HepG2 (cell line): Measurements from ENCODE around the gene SAC3D1. TPM values are rescaled to one million over a fixed set of nuclear protein-coding genes. Genes with fewer than 3 reads are reported as not detected.

Experiments
- ASH2L ChIP-seq: fragments of 300-600, 200-600 bp; sonication (generic); IDR thresholded peaks from 2 replicates; pipeline ENCODE4 v1.7.0; 2017; ENCODE audit warnings: low read depth, mild to moderate bottlenecking, moderate library complexity, mixed read lengths, low read length; ENCODE audit not compliant: insufficient read length
- GABPA ChIP-seq, 2 experiments: IDR thresholded peaks; 2 replicates each; pipeline ENCODE4 v1.6.1; 2011 to 2016; ENCODE audit warnings: low read depth in 2 of 2, low read length in 1 of 2, missing biosample characterization in 1 of 2, missing genetic modification characterization in 1 of 2
- GATA4 ChIP-seq: sonication (generic); IDR thresholded peaks from 2 replicates; pipeline ENCODE4 v1.6.1; 2016; ENCODE audit warnings: antibody characterized with exemption, low read depth, borderline replicate concordance
- HOXA3 ChIP-seq: sonication (generic); formaldehyde crosslinking; IDR thresholded peaks from 2 replicates; pipeline ENCODE4 v1.5.0; 2020; ENCODE audit warnings: missing genetic modification reagents
- JARID2 ChIP-seq: sonication (generic); formaldehyde crosslinking; IDR thresholded peaks from 2 replicates; pipeline ENCODE4 v1.8.1; 2023; ENCODE audit warnings: missing genetic modification reagents, inconsistent platforms; ENCODE audit not compliant: insufficient replicate concordance
- KDM1A ChIP-seq: IDR thresholded peaks from 2 replicates; pipeline ENCODE4 v1.6.1; 2016; ENCODE audit warnings: missing compliant biosample characterization
- KLF11 ChIP-seq: IDR thresholded peaks from 2 replicates; pipeline ENCODE4 v1.6.1; 2016; ENCODE audit warnings: missing compliant biosample characterization
- NFE2 ChIP-seq: sonication (generic); formaldehyde crosslinking; IDR thresholded peaks from 2 replicates; pipeline ENCODE4 v1.4.0; 2020; ENCODE audit warnings: missing genetic modification reagents
- PITX1 ChIP-seq: sonication (generic); formaldehyde crosslinking; IDR thresholded peaks from 2 replicates; pipeline ENCODE4 v1.5.1; 2020; ENCODE audit warnings: mild to moderate bottlenecking, missing genetic modification reagents
- POGZ ChIP-seq: sonication (generic); formaldehyde crosslinking; IDR thresholded peaks from 2 replicates; pipeline ENCODE4 v1.4.0; 2020; ENCODE audit warnings: mild to moderate bottlenecking, missing genetic modification reagents
- RARA ChIP-seq: IDR thresholded peaks from 2 replicates; pipeline ENCODE4 v1.6.1; 2016; ENCODE audit warnings: missing genetic modification reagents, missing compliant biosample characterization
- STAG1 ChIP-seq: sonication (generic); formaldehyde crosslinking; IDR thresholded peaks from 2 replicates; pipeline ENCODE4 v1.4.0; 2020; ENCODE audit warnings: missing genetic modification reagents
- WIZ ChIP-seq: sonication (generic); formaldehyde crosslinking; IDR thresholded peaks from 2 replicates; pipeline ENCODE4 v1.5.1; 2020; ENCODE audit warnings: mild to moderate bottlenecking, missing genetic modification reagents
- ZBTB20 ChIP-seq: sonication (generic); formaldehyde crosslinking; IDR thresholded peaks from 2 replicates; pipeline ENCODE4 v1.8.1; 2023; ENCODE audit warnings: missing genetic modification reagents, low read depth, mild to moderate bottlenecking, borderline replicate concordance
- ZC3H4 ChIP-seq: sonication (generic); formaldehyde crosslinking; IDR thresholded peaks from 2 replicates; pipeline ENCODE4 v1.4.0; 2020; ENCODE audit warnings: missing genetic modification reagents, borderline replicate concordance
- ZMYM2 ChIP-seq: sonication (generic); formaldehyde crosslinking; IDR thresholded peaks from 2 replicates; pipeline ENCODE4 v1.8.0; 2022; ENCODE audit warnings: mild to moderate bottlenecking, missing genetic modification reagents
- ZNF143 ChIP-seq: sonication (generic); formaldehyde crosslinking; IDR thresholded peaks from 2 replicates; pipeline ENCODE4 v1.4.0; 2020; ENCODE audit warnings: missing genetic modification reagents
- ZNF331 ChIP-seq: sonication (generic); formaldehyde crosslinking; IDR thresholded peaks from 2 replicates; pipeline ENCODE4 v1.4.0; 2020; ENCODE audit warnings: missing genetic modification reagents
- ZNF572 ChIP-seq: sonication (generic); formaldehyde crosslinking; IDR thresholded peaks from 2 replicates; pipeline ENCODE4 v1.5.1; 2020; ENCODE audit warnings: mild to moderate bottlenecking, missing genetic modification reagents
- ZNF839 ChIP-seq: sonication (generic); formaldehyde crosslinking; IDR thresholded peaks from 2 replicates; pipeline ENCODE4 v1.4.0; 2020; ENCODE audit warnings: missing genetic modification reagents, mild to moderate bottlenecking, borderline replicate concordance
- ZNF841 ChIP-seq: sonication (generic); formaldehyde crosslinking; IDR thresholded peaks from 2 replicates; pipeline ENCODE4 v1.8.1; 2023; ENCODE audit warnings: missing genetic modification reagents, borderline replicate concordance
- polyA plus RNA-seq, 8 experiments: library from polyadenylated mRNA; depleted of rRNA in 3 of 8; stranded (reverse) in 7 of 8; unstranded in 1 of 8; fragments of >200 nt; fragmentation: Illumina TruSeq in 4 of 8; extraction: Trizol in 4 of 8; gene quantifications; 2 replicates each; pipeline versions ENCODE4 v1.2.1 to v1.2.3, GENCODE V29; 2011 to 2016; ENCODE audit warnings: low read depth in 4 of 8, missing spikeins in 1 of 8, mixed read lengths in 1 of 8; ENCODE audit not compliant: insufficient read depth in 1 of 8
- total RNA-seq, 5 experiments: library from RNA; depleted of rRNA; stranded (reverse); fragments of >200 nt; fragmentation: Illumina TruSeq; extraction: Trizol; gene quantifications; 2 replicates each; pipeline ENCODE4 v1.2.3, GENCODE V29; 2016; ENCODE audit warnings: low read depth in 1 of 5
- TF ChIP-seq, protein P1 (sequence below): IDR thresholded peaks from 2 replicates; pipeline ENCODE4 v1.6.1; 2016; ENCODE audit warnings: missing compliant biosample characterization, missing genetic modification reagents, borderline replicate concordance
- TF ChIP-seq, protein P2 (sequence below): sonication (generic); formaldehyde crosslinking; IDR thresholded peaks from 2 replicates; pipeline ENCODE4 v1.4.0; 2020; ENCODE audit warnings: missing genetic modification reagents
- TF ChIP-seq, protein P3 (sequence below): sonication (generic); formaldehyde crosslinking; IDR thresholded peaks from 2 replicates; pipeline ENCODE4 v1.5.0; 2020; ENCODE audit warnings: missing genetic modification reagents
- TF ChIP-seq, protein P4 (sequence below): sonication (generic); formaldehyde crosslinking; IDR thresholded peaks from 2 replicates; pipeline ENCODE4 v1.5.0; 2020; ENCODE audit warnings: missing genetic modification reagents, mild to moderate bottlenecking, borderline replicate concordance
- TF ChIP-seq, protein P5 (sequence below): sonication (generic); formaldehyde crosslinking; IDR thresholded peaks from 2 replicates; pipeline ENCODE4 v1.8.0; 2023; ENCODE audit warnings: mild to moderate bottlenecking, missing genetic modification reagents

The SAC3D1 gene
- total and polyA plus RNA-seq, 2 of the 13 experiments (the other 11 are each of a cell fraction or from before 2014, with no cell fraction given), result 7.4 to 36.3 TPM

DNA sequence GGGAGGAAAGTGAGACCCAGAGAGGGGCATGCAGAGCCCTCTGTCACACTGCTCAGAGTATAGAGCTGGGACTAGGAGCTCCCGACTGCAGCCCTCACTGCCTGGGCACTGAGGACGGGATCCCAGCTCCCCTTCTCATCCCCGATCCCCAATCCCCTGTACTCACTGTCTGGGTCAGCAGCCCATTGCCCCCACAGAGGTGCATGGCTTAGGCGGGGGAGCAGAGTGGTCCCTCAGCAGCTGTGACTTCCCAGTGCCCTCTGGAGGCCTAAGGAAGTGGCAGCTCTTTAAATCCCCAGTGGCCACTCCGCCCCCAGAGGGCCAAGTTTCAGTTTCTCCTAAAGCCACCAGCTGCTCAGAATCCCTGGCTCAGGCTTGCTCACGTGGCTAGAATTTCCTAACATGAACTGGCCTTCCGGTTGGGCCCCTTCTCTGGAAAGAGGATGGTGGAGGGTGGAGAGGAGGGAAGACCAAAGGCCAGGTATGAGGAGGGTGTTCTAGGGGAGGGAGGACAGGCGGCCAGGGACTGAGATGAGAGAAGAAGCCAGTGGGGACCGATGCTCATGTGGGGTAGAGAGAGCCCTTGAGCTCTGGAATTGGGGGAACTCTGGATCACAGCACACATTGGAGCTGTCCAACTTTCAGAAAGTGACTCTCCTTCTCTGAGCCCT, 44.2 kb upstream of the SAC3D1 start, which contains the start of gene BATF2 (continued):
- TF ChIP-seq ZNF841 (CRISPR knock-in tag) (no peak), KDM1A (CRISPR knock-in tag) (no peak), JARID2 (CRISPR knock-in tag) (no peak), ZMYM2 (0 out of 2 replicates have a peak, but pooled peaks have one; percentile 62), PITX1 (CRISPR knock-in tag) (peak; percentile 91), HOXA3 (CRISPR knock-in tag) (peak; percentile 25; the same call in 1 of the 2 replicates), POGZ (peak; percentile 67), NFE2 (CRISPR knock-in tag) (no peak), RARA (peak; percentile 48), KLF11 (CRISPR knock-in tag) (0 out of 2 replicates have a peak, but pooled peaks have one; percentile 45), ZNF572 (CRISPR knock-in tag) (no peak), ZNF143 (CRISPR knock-in tag) (peak; percentile 61), STAG1 (CRISPR knock-in tag) (peak; percentile 70), GABPA (IDR thresholded peaks at IDR 0.05; ENCODE audit: low read depth, low read length) (no peak), GABPA (CRISPR knock-in tag; IDR thresholded peaks at IDR 0.05; ENCODE audit: low read depth) (peak; percentile 83), ASH2L (peak; percentile 48), ZNF839 (CRISPR knock-in tag) (0 out of 2 replicates have a peak, but pooled peaks have one; percentile 25), ZBTB20 (CRISPR knock-in tag) (no peak), ZNF331 (CRISPR knock-in tag) (peak; percentile 79; the same call in 1 of the 2 replicates), ZC3H4 (CRISPR knock-in tag) (peak; percentile 52; the same call in 1 of the 2 replicates), GATA4 (no peak), WIZ (CRISPR knock-in tag) (no peak)
- TF ChIP-seq, protein P1, sequence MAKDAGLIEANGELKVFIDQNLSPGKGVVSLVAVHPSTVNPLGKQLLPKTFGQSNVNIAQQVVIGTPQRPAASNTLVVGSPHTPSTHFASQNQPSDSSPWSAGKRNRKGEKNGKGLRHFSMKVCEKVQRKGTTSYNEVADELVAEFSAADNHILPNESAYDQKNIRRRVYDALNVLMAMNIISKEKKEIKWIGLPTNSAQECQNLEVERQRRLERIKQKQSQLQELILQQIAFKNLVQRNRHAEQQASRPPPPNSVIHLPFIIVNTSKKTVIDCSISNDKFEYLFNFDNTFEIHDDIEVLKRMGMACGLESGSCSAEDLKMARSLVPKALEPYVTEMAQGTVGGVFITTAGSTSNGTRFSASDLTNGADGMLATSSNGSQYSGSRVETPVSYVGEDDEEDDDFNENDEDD (CRISPR knock-in tag), result peak; percentile 61; the same call in 1 of the 2 replicates
- TF ChIP-seq, protein P2, sequence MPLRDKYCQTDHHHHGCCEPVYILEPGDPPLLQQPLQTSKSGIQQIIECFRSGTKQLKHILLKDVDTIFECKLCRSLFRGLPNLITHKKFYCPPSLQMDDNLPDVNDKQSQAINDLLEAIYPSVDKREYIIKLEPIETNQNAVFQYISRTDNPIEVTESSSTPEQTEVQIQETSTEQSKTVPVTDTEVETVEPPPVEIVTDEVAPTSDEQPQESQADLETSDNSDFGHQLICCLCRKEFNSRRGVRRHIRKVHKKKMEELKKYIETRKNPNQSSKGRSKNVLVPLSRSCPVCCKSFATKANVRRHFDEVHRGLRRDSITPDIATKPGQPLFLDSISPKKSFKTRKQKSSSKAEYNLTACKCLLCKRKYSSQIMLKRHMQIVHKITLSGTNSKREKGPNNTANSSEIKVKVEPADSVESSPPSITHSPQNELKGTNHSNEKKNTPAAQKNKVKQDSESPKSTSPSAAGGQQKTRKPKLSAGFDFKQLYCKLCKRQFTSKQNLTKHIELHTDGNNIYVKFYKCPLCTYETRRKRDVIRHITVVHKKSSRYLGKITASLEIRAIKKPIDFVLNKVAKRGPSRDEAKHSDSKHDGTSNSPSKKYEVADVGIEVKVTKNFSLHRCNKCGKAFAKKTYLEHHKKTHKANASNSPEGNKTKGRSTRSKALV (CRISPR knock-in tag), result no peak
- TF ChIP-seq, protein P3, sequence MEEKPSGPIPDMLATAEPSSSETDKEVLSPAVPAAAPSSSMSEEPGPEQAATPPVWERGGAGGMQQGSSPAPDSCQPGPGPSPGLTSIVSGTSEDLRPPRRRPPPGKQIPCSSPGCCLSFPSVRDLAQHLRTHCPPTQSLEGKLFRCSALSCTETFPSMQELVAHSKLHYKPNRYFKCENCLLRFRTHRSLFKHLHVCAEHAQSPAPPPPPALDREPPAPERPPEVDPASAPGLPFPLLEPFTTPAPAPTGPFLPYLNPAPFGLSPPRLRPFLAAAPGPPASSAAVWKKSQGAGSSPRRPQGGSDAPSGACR (CRISPR knock-in tag), result no peak
- TF ChIP-seq, protein P4, sequence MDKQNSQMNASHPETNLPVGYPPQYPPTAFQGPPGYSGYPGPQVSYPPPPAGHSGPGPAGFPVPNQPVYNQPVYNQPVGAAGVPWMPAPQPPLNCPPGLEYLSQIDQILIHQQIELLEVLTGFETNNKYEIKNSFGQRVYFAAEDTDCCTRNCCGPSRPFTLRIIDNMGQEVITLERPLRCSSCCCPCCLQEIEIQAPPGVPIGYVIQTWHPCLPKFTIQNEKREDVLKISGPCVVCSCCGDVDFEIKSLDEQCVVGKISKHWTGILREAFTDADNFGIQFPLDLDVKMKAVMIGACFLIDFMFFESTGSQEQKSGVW (CRISPR knock-in tag), result no peak
- TF ChIP-seq, protein P5, sequence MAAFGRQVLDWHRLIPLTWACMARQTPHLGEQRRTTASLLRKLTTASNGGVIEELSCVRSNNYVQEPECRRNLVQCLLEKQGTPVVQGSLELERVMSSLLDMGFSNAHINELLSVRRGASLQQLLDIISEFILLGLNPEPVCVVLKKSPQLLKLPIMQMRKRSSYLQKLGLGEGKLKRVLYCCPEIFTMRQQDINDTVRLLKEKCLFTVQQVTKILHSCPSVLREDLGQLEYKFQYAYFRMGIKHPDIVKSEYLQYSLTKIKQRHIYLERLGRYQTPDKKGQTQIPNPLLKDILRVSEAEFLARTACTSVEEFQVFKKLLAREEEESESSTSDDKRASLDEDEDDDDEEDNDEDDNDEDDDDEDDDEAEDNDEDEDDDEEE (CRISPR knock-in tag), result no peak
